Smooth muscle cell (in vitro differentiated cells): ENCODE measurements around the gene SCYL3. TPM values are rescaled to one million over a fixed set of nuclear protein-coding genes. Genes with fewer than 3 reads are reported as not detected.
"Not testable (repeated sequence)": the region's sequence is repeated elsewhere in the genome, so short reads cannot be mapped to it uniquely, and the experiment has no call there.

Experiments used
- DNase-seq: peaks from one replicate; lab custom pipeline; 2025; ENCODE audit not compliant: unreplicated experiment; lab: John Stamatoyannopoulos, UW
- H2AFZ ChIP-seq: fragments of 200-600 bp; sonication (generic); 2 replicates; pipeline ENCODE4 v1.6.0; 2016; ENCODE audit warnings: antibody characterized with exemption, low read depth, mild to moderate bottlenecking
- H3F3A ChIP-seq: fragments of 200-600 bp; sonication (generic); 2 replicates; pipeline ENCODE4 v1.6.0; 2017; ENCODE audit warnings: antibody characterized with exemption, low read depth
- H3K27ac ChIP-seq: fragments of 200-600 bp; sonication (generic); 2 replicates; pipeline ENCODE4 v1.5.1; 2016; ENCODE audit warnings: low read depth, mild to moderate bottlenecking
- H3K27me3 ChIP-seq: fragments of 200-600 bp; sonication (generic); 2 replicates; pipeline ENCODE4 v1.6.1; 2016; ENCODE audit warnings: low read depth, mild to moderate bottlenecking
- H3K36me3 ChIP-seq: fragments of 200-600 bp; sonication (generic); 2 replicates; pipeline ENCODE4 v1.5.1; 2016; ENCODE audit warnings: low read depth
- H3K4me1 ChIP-seq: fragments of 200-600 bp; sonication (generic); 2 replicates; pipeline ENCODE4 v1.5.1; 2016; ENCODE audit warnings: low read depth
- H3K4me2 ChIP-seq: fragments of 200-600 bp; sonication (generic); 2 replicates; pipeline ENCODE4 v1.6.0; 2016; ENCODE audit warnings: mild to moderate bottlenecking
- H3K4me3 ChIP-seq: fragments of 200-600 bp; sonication (generic); 2 replicates; pipeline ENCODE4 v1.5.1; 2016; ENCODE audit warnings: mild to moderate bottlenecking
- H3K79me2 ChIP-seq: fragments of 200-600 bp; sonication (generic); 2 replicates; pipeline ENCODE4 v1.6.0; 2016; ENCODE audit warnings: low read depth, mild to moderate bottlenecking
- H3K9ac ChIP-seq: fragments of 200-600 bp; sonication (generic); 2 replicates; pipeline ENCODE4 v1.6.0; 2016; ENCODE audit warnings: low read depth
- H3K9me3 ChIP-seq: fragments of 200-600 bp; sonication (generic); replicated peaks from 2 replicates; pipeline ENCODE4 v1.5.1; 2016; ENCODE audit warnings: low read depth
- H4K20me1 ChIP-seq: fragments of 200-600 bp; sonication (generic); 2 replicates; pipeline ENCODE4 v1.6.0; 2016; ENCODE audit warnings: low read depth
- CTCF ChIP-seq: fragments of 200-600 bp; sonication (generic); IDR thresholded peaks from 2 replicates; pipeline ENCODE4 v1.5.1; 2017; ENCODE audit warnings: borderline replicate concordance, mild to moderate bottlenecking, antibody characterized with exemption; ENCODE audit not compliant: insufficient read depth, poor library complexity, severe bottlenecking
- WGBS: methylation state at CpG from one replicate; pipeline ENCODE4 v1.1.7; 2016; ENCODE audit warnings: low lambda C conversion rate; 5-methylcytosine and 5-hydroxymethylcytosine counted together
- polyA plus RNA-seq: library from polyadenylated mRNA; unstranded; fragments of >200 nt; fragmentation: Nextera tagmentation; extraction: Ambion mirVana; gene quantifications from 2 replicates; pipeline ENCODE4 v1.2.1, GENCODE V29; 2016
- total RNA-seq: library from RNA; depleted of rRNA; stranded (reverse); fragments of >200 nt; gene quantifications from 2 replicates; pipeline ENCODE4 v1.2.3, GENCODE V29; 2014

The SCYL3 gene
- total and polyA plus RNA-seq, 2 experiments from 2014 or later = 4.0 to 10.3 TPM

- H3K27ac ChIP-seq = peak overlapping the region; percentile 96
- no peak for TF ChIP-seq CTCF
- H2AFZ ChIP-seq = no peak overlapping the region
Observed at GRCh38 chr1:169872906-169873305, 20.8 kb downstream of the SCYL3 start.

GRCh38 chr1:169871988-169872387 lies 21.7 kb downstream of the SCYL3 start:
- not testable (repeated sequence) for H3K27ac ChIP-seq, H2AFZ ChIP-seq, H3K4me3 ChIP-seq, DNase-seq, H3K9ac ChIP-seq, H4K20me1 ChIP-seq, H3K27me3 ChIP-seq, H3K4me1 ChIP-seq, H3K9me3 ChIP-seq, H3K4me2 ChIP-seq, H3K79me2 ChIP-seq
- Histone ChIP-seq H3F3A (peaks cover 14% of the 10 kb centered on the region), H3K36me3 (peaks cover 28% of the 10 kb centered on the region)
- 97% methylated on average over 3 of the region's 3 CpGs for WGBS

More at GRCh38 chr1:169872906-169873305, 20.8 kb downstream of the SCYL3 start:
- Histone ChIP-seq H3K4me3 (no peak overlapping the region), H3K36me3 (peaks cover 28% of the 10 kb centered on the region), H3K9me3 (no peaks in the 10 kb centered on the region), H3F3A (peaks cover 14% of the 10 kb centered on the region), H3K4me1 (peaks cover 9% of the 10 kb centered on the region), H3K9ac (no peak overlapping the region), H3K4me2 (no peak overlapping the region), H4K20me1 (peaks cover 8% of the 10 kb centered on the region), H3K79me2 (no peaks in the 10 kb centered on the region), H3K27me3 (no peaks in the 10 kb centered on the region)
- no peak for DNase-seq

- peaks cover 28% of the 10 kb centered on the region for H3K36me3 ChIP-seq
- H3F3A ChIP-seq = peaks cover 8% of the 10 kb centered on the region
- no peaks in the 10 kb centered on the region for H3K27me3 ChIP-seq
- no peak overlapping the region for H3K4me2 ChIP-seq
- H3K9ac ChIP-seq = no peak overlapping the region
- 94% methylated on average over 1 of the region's 1 CpG for WGBS
- no peak for DNase-seq
- H3K4me1 ChIP-seq = peaks cover 9% of the 10 kb centered on the region
- H2AFZ ChIP-seq = no peak overlapping the region
- no peak overlapping the region for H3K4me3 ChIP-seq
- no peak for TF ChIP-seq CTCF
- H3K27ac ChIP-seq = no peak overlapping the region
- no peaks in the 10 kb centered on the region for H3K79me2 ChIP-seq
- peaks cover 8% of the 10 kb centered on the region for H4K20me1 ChIP-seq
- H3K9me3 ChIP-seq = no peaks in the 10 kb centered on the region
Observed at GRCh38 chr1:169869426-169869825, 24.3 kb downstream of the SCYL3 start.

GRCh38 chr1:169868978-169869377 lies 24.7 kb downstream of the SCYL3 start:
- H4K20me1 ChIP-seq = peaks cover 5% of the 10 kb centered on the region
- H3K79me2 ChIP-seq = no peaks in the 10 kb centered on the region
- H3K4me1 ChIP-seq = peaks cover 7% of the 10 kb centered on the region
- peaks cover 28% of the 10 kb centered on the region for H3K36me3 ChIP-seq
- H3K27ac ChIP-seq = no peak overlapping the region
- DNase-seq = no peak
- no peak overlapping the region for H2AFZ ChIP-seq
- peaks cover 6% of the 10 kb centered on the region for H3F3A ChIP-seq
- no peak overlapping the region for H3K9ac ChIP-seq
- H3K4me3 ChIP-seq = no peak overlapping the region
- H3K27me3 ChIP-seq = no peaks in the 10 kb centered on the region
- WGBS = 81% methylated on average over 2 of the region's 2 CpGs
- no peaks in the 10 kb centered on the region for H3K9me3 ChIP-seq
- TF ChIP-seq CTCF = no peak
- H3K4me2 ChIP-seq = no peak overlapping the region
